ENCODE measurements around the gene KCNG2.

GRCh38 chr18:79816092-79816491 is 18.4 kb downstream of the KCNG2 start:
- TF ChIP-seq CTCF (IDR thresholded peaks at IDR 0.05) (no peak), EZH2 (IDR thresholded peaks at IDR 0.05; ENCODE audit: borderline replicate concordance, insufficient read depth, low read depth, low read length, poor library complexity, severe bottlenecking) (no peak)
